Activated CD8-positive, alpha-beta memory T cell treated with anti-CD3 and anti-CD28 coated beads for 24 hours (primary cell): Measurements from ENCODE around the gene EXOSC7.
"Not testable (repeated sequence)": the region's sequence is repeated elsewhere in the genome, so short reads cannot be mapped to it uniquely, and the experiment has no call there.

Experiments
- DNase-seq: peaks from one replicate; pipeline ENCODE4 v3.0.0-alpha.2; 2020

The EXOSC7 gene

GRCh38 chr3:45026038-45026437, 50.0 kb downstream of the EXOSC7 start, which contains the start of gene CLEC3B:
TSS of gene CLEC3B (plus strand) at chr3:45026303. CDS start at chr3:45026363, 60 bp downstream.
- no peak for DNase-seq

- no peak for DNase-seq
Measured at GRCh38 chr3:45026957-45027356, 50.9 kb downstream of the EXOSC7 start.

GRCh38 chr3:45027441-45027840, 51.4 kb downstream of the EXOSC7 start:
- DNase-seq, result no peak

DNA sequence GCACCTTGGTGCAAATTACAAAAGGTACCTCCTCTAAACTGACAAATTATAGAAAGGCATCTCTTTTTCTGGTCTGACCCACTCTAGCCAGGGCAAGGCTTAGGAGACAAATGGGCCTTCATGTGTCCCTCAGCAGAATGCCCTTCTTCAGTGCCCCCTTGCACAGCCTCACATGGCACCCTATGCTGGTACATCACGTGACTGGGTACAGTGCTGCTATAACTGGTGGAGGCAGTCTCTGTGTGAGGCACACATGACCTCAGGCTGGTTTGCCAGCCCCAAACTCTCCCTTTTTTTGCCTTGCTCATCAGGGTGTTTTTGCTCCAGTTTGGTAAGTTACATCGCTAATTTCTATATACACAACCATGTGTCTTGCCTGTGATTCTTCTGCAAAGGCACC, 53.2 kb downstream of the EXOSC7 start:
- no peak for DNase-seq

DNA sequence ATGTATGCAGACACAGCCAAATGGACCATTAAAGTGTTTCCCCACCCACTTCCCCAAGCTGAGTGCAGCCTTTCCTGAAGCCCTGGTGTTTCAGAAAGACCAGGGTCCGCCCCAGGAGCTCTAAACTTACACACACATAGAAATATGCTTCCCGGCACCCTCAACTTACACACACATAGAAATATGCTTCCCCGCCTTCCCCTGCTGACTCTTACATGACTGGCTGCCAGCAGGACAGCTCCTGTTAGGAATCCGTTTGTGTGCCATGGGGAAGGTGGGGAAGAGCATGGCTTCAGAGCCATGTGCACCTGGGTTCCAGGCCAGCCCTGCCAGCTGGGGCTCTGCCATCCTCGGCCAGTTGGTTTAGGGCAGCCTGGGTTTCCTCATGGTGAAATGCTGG, 53.6 kb downstream of the EXOSC7 start:
- no peak for DNase-seq

DNA sequence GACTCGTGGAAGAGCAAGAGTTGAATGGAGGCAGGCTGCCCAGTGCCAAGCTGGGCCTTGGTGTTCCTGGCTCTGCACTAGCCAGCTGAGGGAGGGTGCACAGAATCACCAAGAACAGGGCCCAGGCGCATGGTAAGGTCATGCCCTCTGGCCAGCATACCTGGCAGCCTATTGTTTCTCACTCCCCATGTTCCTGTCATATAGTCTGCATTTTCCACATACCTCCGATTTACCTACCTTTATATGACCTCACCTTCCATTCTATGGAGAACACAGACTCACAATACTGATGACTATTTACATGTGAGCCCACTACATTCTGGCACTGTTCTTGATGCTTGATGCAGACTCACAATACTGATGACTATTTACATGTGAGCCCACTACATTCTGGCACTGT, 55.5 kb downstream of the EXOSC7 start:
- DNase-seq, result no peak

GRCh38 chr3:45032113-45032512, 56.1 kb downstream of the EXOSC7 start:
- no peak for DNase-seq

GRCh38 chr3:45033791-45034190, 57.7 kb downstream of the EXOSC7 start:
- DNase-seq, result no peak

DNA sequence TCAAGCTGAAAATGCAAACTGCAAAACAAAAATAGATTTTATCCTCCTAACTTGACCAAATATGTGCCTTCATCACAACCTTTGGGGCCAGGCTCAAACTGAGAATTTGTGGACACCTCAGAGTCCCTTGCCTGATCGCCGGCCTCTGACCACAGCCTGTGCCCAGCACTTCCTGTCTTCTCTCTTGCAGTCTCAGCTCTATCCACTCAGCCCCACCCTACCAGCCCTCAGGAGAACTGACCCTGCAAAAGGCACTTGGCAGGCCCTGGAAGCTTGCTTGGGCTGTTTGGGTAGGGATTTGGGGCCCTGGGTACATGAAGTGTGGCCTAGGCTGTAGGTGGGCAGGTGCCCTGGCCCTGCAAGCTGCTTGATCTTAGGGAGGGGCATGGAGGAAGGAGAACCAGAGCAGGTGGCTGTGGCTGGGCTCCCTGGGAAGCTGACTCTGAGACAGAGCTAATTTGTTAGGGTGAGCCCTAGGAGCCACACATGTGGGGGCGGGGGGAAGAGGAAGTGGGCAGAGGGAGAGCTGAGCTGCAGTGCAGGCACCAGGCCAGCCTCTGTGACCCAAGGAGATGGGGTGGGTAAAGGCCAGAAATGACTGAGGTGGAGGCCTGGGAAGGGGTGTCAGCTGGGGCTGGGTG, 58.7 kb downstream of the EXOSC7 start:
- peak; percentile 64 for DNase-seq

DNA sequence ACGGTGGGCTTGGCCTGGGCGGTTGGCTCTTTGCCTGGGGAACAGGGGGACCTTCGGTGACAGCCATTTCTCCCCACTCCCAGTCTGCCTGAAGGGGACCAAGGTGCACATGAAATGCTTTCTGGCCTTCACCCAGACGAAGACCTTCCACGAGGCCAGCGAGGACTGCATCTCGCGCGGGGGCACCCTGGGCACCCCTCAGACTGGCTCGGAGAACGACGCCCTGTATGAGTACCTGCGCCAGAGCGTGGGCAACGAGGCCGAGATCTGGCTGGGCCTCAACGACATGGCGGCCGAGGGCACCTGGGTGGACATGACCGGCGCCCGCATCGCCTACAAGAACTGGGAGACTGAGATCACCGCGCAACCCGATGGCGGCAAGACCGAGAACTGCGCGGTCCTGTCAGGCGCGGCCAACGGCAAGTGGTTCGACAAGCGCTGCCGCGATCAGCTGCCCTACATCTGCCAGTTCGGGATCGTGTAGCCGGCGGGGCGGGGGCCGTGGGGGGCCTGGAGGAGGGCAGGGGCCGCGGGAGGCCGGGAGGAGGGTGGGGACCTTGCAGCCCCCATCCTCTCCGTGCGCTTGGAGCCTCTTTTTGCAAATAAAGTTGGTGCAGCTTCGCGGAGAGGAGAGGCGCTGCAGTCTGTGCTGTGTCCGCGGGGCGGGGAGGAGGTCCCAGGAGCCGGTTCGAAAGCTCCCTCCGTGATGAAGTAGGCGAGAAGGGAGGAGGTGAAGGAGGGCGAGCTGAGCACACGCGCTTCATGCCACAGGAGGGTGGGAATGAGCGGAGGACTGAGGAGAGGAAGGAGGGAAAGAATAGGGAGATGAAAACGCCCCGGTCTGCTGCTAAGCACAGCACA, 59.6 kb downstream of the EXOSC7 start:
- peak; percentile 62 for DNase-seq

DNA sequence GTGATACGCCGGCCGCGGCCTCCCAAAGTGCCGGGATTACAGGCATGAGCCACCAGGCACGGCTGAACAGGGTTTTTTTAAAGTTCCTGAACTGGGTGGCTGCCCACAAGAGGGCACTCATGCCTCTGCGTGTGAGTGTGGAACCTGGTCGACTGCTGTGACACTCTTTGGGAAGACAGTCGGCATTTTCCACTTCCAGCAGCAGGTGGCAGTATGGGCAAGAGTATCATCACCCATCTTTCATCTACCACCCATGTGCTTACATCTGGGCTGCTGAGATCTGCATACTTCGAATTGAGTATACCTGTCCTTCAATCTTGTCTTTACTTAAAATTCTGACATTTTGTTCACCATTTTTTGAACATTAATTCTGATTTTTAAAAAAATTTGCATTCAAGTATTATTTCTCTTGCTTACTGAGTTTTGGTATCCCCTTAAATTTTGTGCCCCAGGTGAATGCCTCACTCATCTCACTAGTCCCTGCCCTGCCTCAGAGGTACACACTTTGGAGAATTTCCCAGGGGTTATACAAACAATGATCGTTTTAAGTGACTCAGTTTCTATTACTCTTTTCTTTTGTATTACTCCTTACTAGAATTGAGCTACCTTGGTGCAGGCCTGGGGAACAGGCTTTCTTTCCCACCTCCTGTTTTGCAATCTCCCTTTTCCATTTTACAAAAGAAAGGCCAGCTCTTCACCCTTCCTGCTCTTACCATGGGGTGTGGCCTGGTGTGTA, 61.8 kb downstream of the EXOSC7 start:
- peak; percentile 94 for DNase-seq

GRCh38 chr3:45041666-45042065, 65.6 kb downstream of the EXOSC7 start:
- no peak for DNase-seq

DNA sequence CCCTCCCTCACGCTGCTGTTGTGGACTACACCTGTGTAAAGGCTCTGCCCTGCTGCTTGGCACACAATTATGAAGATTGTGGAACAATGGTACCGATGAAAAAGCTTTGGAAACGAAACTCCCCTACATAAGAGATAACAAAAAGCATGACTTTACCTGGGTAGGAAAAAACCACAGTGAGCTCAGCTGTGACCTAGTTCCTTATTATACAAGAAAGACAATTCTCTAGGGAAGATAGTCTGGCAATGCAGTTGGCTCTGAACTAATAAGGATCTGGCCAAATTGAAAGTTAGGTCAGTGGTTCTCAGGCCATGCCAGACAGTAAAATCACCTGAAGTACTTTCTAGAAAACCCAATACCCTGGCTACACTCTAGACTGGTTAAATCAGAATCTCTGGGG, 66.1 kb downstream of the EXOSC7 start:
- DNase-seq, result no peak

- no peak for DNase-seq
Measured at GRCh38 chr3:45043728-45044299, 67.8 kb downstream of the EXOSC7 start.

DNA sequence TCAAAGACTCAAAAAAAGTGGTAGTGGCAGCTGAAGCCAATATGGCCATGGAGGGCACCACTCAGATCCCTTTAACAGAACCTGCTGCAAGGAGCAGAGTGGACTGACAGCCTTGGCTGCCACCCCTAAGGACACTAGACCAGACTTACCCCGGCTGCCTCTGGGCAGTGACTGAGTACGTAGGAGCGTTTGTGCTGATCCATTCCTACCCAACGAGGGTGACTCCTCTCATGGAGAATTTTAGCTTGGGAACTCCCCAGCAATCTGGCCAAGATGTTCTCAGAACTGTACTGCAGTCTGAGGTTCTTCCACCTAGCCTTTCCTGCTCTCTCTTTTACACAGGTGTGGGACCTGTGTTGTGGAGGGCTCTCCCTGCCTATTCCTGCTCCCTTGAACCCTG, 72.2 kb downstream of the EXOSC7 start:
- DNase-seq, result no peak

GRCh38 chr3:45049807-45050206, 73.8 kb downstream of the EXOSC7 start:
- DNase-seq, result no peak

DNA sequence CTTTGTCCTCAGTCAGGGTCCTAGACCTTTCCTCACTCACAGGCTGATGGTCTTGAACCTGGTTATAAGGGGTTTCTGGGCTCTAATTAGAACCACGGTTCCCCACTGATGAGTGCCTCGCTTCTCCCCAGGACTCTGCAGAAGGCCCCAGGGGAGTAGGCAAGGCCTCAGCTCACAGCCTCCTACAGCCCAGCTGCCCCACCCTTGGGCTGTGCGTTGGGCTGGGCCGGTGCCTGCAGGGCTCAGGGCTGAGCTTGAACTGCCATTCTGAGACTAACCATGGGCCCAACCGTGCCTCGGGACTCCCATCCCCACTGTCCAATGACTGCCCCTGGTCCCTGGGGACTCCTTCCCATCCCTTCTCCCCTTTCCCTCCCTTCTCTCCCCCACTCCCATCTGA, 75.6 kb downstream of the EXOSC7 start:
- DNase-seq, result no peak

GRCh38 chr3:45053805-45054195, 77.8 kb downstream of the EXOSC7 start:
- DNase-seq, result not testable (repeated sequence)

- no peak for DNase-seq
Measured at GRCh38 chr3:45054196-45054857, 78.3 kb downstream of the EXOSC7 start.

DNA sequence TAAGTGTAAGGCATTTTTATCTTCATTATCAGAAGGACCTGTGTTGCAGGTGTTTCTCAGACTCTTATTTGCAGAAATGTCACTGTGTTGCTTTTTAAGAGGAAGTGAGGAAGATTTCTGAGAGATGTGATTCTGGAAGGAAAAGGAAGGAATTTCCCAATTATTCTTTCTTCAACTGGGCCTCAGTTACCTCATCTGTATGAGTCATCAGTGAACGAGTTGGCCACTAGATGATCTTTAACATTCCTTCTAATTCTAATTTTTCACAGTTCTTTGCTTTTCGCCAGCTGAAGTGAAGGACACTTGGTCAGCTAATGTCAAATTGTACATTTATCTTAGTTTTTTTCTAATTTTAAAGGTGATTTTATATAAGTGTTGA, 79.0 kb downstream of the EXOSC7 start:
- no peak for DNase-seq

- DNase-seq, result no peak
Measured at GRCh38 chr3:45055411-45056143, 79.5 kb downstream of the EXOSC7 start.
